HepG2 (cell line): Measurements from ENCODE around the gene RAI14.

Experiments used
- CTCF ChIP-seq: sonication (generic); formaldehyde crosslinking; IDR thresholded peaks from 2 replicates; pipeline ENCODE4 v1.5.0; 2020; ENCODE audit warnings: mild to moderate bottlenecking, missing genetic modification reagents, moderate library complexity
- HDAC2 ChIP-seq: sonication (generic); formaldehyde crosslinking; IDR thresholded peaks from 2 replicates; pipeline ENCODE4 v1.4.0; 2020; ENCODE audit warnings: missing genetic modification reagents
- MAFF ChIP-seq: IDR thresholded peaks from 2 replicates; pipeline ENCODE4 v1.6.1; 2011; ENCODE audit warnings: low read depth, low read length, improper control_type of control experiment
- NFRKB ChIP-seq: fragments of 450-650 bp; IDR thresholded peaks from 2 replicates; pipeline ENCODE4 v1.6.1; 2017
- NFYB ChIP-seq: sonication (generic); formaldehyde crosslinking; IDR thresholded peaks from 2 replicates; pipeline ENCODE4 v1.4.0; 2020; ENCODE audit warnings: missing genetic modification reagents
- SRF ChIP-seq: IDR thresholded peaks from 2 replicates; pipeline ENCODE4 v1.6.1; 2011; ENCODE audit warnings: mild to moderate bottlenecking, low read depth, low read length, moderate library complexity
- TBL1XR1 ChIP-seq: fragments of 150-350 bp; IDR thresholded peaks from 2 replicates; pipeline ENCODE4 v1.6.1; 2014; ENCODE audit warnings: borderline replicate concordance, low read length; ENCODE audit not compliant: partially characterized antibody
- ZBTB40 ChIP-seq, 2 experiments: fragments of 450-650 bp in 1 of 2; sonication (generic) in 1 of 2; formaldehyde crosslinking in 1 of 2; IDR thresholded peaks; 2 replicates each; pipeline versions ENCODE4 v1.6.1 to v1.8.0; 2016 to 2022; ENCODE audit warnings: antibody characterized with exemption in 1 of 2, mild to moderate bottlenecking in 1 of 2, missing genetic modification reagents in 1 of 2
- ZBTB42 ChIP-seq: sonication (generic); formaldehyde crosslinking; IDR thresholded peaks from 2 replicates; pipeline ENCODE4 v1.5.0; 2020; ENCODE audit warnings: mild to moderate bottlenecking, missing genetic modification reagents
- ZNF354B ChIP-seq: sonication (generic); formaldehyde crosslinking; IDR thresholded peaks from 2 replicates; pipeline ENCODE4 v1.8.0; 2022; ENCODE audit warnings: mild to moderate bottlenecking, missing genetic modification reagents
- ZNF572 ChIP-seq: sonication (generic); formaldehyde crosslinking; IDR thresholded peaks from 2 replicates; pipeline ENCODE4 v1.5.1; 2020; ENCODE audit warnings: mild to moderate bottlenecking, missing genetic modification reagents

GRCh38 chr5:34690898-34691297 is 34.8 kb downstream of the RAI14 start:
- no peak for TF ChIP-seq NFYB (CRISPR knock-in tag)
- TF ChIP-seq HDAC2, result no peak
- TF ChIP-seq NFRKB, result no peak
- TF ChIP-seq SRF, result no peak
- TF ChIP-seq CTCF (CRISPR knock-in tag), result no peak
- TF ChIP-seq ZNF572 (CRISPR knock-in tag), result no peak
- TF ChIP-seq ZNF354B (CRISPR knock-in tag), result no peak
- TF ChIP-seq ZBTB42 (CRISPR knock-in tag), result no peak
- no peak for TF ChIP-seq MAFF
- TF ChIP-seq ZBTB40 (IDR thresholded peaks at IDR 0.05), result no peak
- no peak for TF ChIP-seq ZBTB40 (CRISPR knock-in tag; IDR thresholded peaks at IDR 0.05)
- no peak for TF ChIP-seq TBL1XR1
